ENCODE data around the gene DPM2.

Gene DPM2

DNA sequence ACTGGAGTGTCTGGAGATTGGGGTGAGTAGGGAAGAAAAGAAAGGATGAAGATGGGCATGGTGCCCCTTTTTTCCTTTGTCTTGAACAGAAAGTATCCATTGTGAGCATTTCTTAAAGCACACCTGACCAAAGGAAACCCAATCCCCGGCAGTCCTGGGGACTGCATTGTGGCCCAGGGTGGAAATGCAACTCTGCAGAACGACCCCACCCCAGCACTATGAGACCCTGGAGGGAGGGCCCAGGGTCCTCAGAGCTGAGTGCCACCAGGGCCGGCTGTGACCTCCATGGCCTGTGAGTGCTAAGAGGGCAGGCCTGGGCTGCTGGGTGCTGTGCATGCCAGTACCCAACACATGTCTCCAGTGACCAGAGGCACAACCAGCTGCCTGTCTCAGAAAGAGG lies 24.6 kb upstream of the DPM2 start:
- TF ChIP-seq, protein P1, sequence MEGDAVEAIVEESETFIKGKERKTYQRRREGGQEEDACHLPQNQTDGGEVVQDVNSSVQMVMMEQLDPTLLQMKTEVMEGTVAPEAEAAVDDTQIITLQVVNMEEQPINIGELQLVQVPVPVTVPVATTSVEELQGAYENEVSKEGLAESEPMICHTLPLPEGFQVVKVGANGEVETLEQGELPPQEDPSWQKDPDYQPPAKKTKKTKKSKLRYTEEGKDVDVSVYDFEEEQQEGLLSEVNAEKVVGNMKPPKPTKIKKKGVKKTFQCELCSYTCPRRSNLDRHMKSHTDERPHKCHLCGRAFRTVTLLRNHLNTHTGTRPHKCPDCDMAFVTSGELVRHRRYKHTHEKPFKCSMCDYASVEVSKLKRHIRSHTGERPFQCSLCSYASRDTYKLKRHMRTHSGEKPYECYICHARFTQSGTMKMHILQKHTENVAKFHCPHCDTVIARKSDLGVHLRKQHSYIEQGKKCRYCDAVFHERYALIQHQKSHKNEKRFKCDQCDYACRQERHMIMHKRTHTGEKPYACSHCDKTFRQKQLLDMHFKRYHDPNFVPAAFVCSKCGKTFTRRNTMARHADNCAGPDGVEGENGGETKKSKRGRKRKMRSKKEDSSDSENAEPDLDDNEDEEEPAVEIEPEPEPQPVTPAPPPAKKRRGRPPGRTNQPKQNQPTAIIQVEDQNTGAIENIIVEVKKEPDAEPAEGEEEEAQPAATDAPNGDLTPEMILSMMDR (IDR thresholded peaks at IDR 0.05; ENCODE audit: low read depth, low read length, missing control alignments), result no peak
- no peak for DNase-seq (ENCODE audit: low read depth)
- no peak overlapping the region for H3K4me3 ChIP-seq (ENCODE audit: low read depth, low read length)

DNA sequence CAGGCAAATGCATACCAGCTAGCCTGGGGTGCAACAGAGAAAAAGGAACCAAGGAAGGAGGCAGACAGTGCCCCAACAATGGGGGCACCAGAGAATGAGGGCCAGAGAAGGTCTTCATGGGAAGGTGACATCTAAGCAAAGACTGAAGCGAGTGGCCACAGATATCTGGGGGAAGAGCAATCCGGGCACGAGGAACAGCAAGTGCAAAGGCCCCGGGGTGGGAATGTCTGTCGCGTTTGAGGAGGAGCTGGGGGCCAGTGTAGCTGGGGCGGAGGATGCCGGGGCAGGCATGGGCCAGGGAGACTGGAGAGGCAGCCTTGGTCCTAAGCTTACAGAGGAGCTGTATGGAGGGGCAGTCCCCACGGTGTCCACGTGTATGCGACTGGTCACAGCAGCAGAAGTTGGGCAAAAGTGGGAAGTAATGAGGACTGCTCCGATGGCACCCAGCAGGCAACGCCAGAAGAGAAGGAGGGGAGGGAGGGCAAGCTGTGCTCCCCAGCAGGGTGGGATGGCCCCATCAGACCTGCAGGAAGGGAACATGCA lies 24.0 kb upstream of the DPM2 start:
- no peak overlapping the region for H3K4me3 ChIP-seq (ENCODE audit: low read depth, low read length)
- DNase-seq (ENCODE audit: low read depth), result no peak
- TF ChIP-seq, protein P1 (IDR thresholded peaks at IDR 0.05; ENCODE audit: low read depth, low read length, missing control alignments), result no peak

DNA sequence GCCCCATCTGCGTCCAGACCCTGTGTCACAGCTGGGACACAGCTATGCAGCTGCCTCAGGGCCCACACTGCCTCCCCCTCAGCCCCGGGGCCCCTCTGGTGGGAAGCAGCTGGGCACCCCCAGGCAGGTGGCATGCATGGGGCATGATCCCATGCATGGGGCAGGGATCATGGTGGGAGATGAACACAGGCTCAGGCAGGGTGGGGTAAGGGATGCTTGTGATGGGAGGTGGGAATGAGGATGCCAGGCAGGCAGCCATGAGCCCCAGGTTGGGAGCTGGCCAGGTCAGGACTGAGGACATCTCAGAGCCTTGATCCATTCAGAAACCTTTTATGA lies 23.5 kb upstream of the DPM2 start:
- H3K4me3 ChIP-seq (ENCODE audit: low read depth, low read length), result no peak overlapping the region
- DNase-seq (ENCODE audit: low read depth), result no peak
- TF ChIP-seq, protein P1 (IDR thresholded peaks at IDR 0.05; ENCODE audit: low read depth, low read length, missing control alignments), result no peak

DNA sequence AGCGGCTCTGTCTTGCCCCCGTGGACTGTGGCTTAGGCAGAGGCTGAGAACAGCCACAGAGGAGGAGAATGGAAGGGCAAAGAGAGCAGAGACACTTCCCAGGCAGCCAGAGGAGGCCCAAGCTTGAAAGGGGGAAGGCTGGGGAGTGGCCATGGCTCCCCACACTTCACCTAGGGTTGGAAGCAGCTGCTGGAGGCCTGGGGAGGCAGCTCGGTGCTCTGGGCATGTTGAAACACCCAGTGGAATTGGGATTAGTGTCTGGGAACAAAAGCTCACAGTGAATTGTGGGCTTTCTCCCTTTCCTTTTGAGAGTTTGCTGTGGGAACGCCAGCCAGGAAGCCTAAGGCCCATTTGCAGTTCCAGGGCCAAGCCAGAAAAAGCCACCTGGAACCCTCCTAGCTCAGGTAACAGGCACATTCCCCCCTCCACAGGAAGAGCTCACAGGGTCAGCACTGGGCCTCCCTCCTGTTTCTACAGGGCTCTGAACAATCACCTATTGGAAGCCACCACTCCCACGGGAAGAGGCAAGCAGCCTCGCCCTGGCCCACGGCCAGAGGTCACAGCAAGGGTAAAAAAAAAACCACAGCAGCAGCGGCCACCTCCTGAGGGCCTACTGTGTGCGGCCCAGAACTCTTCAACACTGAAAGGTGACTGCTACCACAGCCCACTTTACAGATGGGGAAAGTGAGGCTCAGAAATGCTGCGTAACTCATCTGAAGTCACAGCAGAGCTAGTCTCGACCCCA lies 22.9 kb upstream of the DPM2 start:
- TF ChIP-seq, protein P1 (IDR thresholded peaks at IDR 0.05; ENCODE audit: low read depth, low read length, missing control alignments), result no peak
- DNase-seq (ENCODE audit: low read depth), result no peak

DNA sequence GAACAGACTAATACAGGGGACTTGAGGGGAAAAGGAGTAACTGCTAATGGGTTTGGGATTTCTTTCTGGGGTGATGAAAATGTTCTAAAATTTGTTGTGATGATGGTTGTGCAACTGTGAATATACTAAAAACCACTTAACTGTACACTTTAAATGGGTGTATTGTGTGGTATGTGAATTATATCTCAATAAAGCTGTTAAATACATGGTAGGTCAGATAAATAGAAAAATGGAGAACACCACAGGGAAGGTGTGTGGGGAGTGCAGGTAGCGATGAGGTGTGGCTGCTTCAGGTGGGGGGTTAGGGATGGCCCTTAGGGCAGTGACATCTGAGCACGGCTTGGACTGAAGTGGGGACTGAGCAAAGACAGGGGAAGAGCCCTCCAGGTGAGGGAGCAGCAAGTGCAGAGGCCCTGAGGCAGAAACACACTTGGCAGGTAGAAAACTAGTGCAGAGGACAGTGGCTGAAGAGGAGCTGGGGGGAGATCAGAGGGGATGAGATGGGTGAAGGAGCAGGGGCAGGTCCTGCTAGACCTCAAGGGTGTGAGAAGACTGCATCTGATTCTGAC lies 22.3 kb upstream of the DPM2 start:
- DNase-seq (ENCODE audit: low read depth), result no peak
- no peak overlapping the region for H3K4me3 ChIP-seq (ENCODE audit: low read depth, low read length)
- TF ChIP-seq, protein P1 (IDR thresholded peaks at IDR 0.05; ENCODE audit: low read depth, low read length, missing control alignments), result no peak

More for the DNA sequence above, 22.9 kb upstream of the DPM2 start:
- no peak overlapping the region for H3K4me3 ChIP-seq (ENCODE audit: low read depth, low read length)

DNA sequence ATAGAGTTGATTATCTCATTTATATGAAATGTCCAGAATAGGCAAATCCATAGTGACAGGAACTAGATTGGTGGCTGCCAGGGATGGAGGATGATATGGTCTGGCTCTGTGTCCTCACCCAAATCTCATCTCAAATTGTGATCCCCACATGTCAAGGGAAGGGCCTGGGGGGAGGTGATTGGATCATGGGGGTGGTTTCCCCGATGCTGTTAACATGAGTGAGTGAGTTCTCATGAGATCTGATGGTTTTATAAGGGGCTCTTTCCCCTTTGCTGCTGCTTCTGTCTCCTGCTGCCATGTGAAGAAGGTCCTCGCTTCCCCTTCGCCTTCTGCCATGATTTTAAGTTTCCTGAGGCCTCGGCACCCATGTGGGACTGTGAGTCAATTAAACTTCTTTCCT lies 21.7 kb upstream of the DPM2 start:
- H3K4me3 ChIP-seq (ENCODE audit: low read depth, low read length), result no peak overlapping the region
- TF ChIP-seq, protein P1 (IDR thresholded peaks at IDR 0.05; ENCODE audit: low read depth, low read length, missing control alignments), result no peak
- DNase-seq (ENCODE audit: low read depth), result no peak
